Ascending aorta (tissue), 2 donors: ENCODE data around the gene OSER1. TPM values are rescaled to one million over a fixed set of nuclear protein-coding genes. Genes with fewer than 3 reads are reported as not detected.
"Not testable (repeated sequence)": the region's sequence is repeated elsewhere in the genome, so short reads cannot be mapped to it uniquely, and the experiment has no call there.

Experiments used
- DNase-seq, 2 donors: peaks; one replicate each; pipeline ENCODE4 v3.0.0-alpha.2; 2019; ENCODE audit warnings: low spot score in 2 of 2
- H3K27ac ChIP-seq, 2 donors: fragments of 200-600 bp; sonication (generic); one replicate each; pipeline ENCODE4 v1.5.1; 2016 to 2017; ENCODE audit warnings: mild to moderate bottlenecking in 1 of 2
- H3K27me3 ChIP-seq: fragments of 200-600 bp; sonication (generic); one replicate; pipeline ENCODE4 v1.5.1; 2017
- H3K36me3 ChIP-seq, 2 donors: fragments of 200-600 bp; sonication (generic); one replicate each; pipeline ENCODE4 v1.5.1; 2016
- H3K4me1 ChIP-seq, 2 donors: fragments of 200-600 bp; sonication (generic); one replicate each; pipeline ENCODE4 v1.5.1; 2016 to 2017; ENCODE audit warnings: mild to moderate bottlenecking in 1 of 2
- H3K4me3 ChIP-seq, 2 donors: fragments of 200-600 bp; sonication (generic); one replicate each; pipeline ENCODE4 v1.5.1; 2016 to 2017; ENCODE audit warnings: mild to moderate bottlenecking in 1 of 2
- H3K9me3 ChIP-seq, 2 donors: fragments of 200-600 bp; sonication (generic); one replicate each; pipeline ENCODE4 v1.5.1; 2016
- intact Hi-C: fragments of 100-400 bp; cut with DNase I; formaldehyde crosslinking; loops from one replicate; pipeline ENCODE4 v1.15.1; 2023
- total RNA-seq: library from RNA; depleted of rRNA; stranded (reverse); fragments of >200 nt; gene quantifications from one replicate; pipeline ENCODE4 v1.1.0, GENCODE V29; 2016
- TF ChIP-seq, protein P1 (sequence below), 3 experiments: fragments of 200-600 bp in 2 of 3; fragments of 450-650 bp in 1 of 3; sonication (generic) in 2 of 3; IDR thresholded peaks; one replicate each; pipeline ENCODE4 v1.5.1; 2016 to 2019; ENCODE audit warnings: antibody characterized with exemption in 3 of 3, mild to moderate bottlenecking in 1 of 3, moderate library complexity in 1 of 3

OSER1 gene
- total RNA-seq, 1 donor from 2014 or later: 9.2 TPM

DNA sequence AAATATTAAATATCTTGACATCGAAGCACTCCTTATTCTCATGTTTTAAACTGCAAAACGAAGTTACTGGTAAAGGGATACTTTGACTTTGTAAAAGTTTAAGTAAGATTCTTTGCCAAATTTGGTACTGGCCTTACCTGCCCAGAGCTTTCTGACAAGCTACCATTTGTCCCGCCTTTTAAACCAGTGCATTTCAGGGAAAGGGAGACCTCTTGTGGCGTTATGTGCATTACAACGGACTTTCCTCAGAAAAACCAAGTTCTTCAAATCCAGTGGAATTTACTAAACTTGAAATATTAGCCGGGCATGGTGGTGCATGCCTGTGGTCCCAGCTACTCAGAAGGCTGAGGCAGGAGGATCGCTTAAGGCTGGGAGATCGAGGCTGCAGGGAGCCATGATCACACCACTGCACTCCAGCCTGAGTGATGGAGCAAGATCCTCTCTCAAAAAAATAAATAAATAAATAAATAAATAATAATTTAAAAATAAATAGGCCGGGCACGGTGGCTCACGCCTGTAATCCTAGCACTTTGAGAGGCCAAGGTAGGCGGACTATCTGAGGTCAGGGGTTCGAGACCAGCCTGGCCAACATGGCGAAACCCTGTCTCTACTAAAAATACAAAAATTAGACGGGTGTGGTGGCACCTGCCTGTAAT lies 20.2 kb downstream of the OSER1 start:
- H3K4me3 ChIP-seq, H3K27me3 ChIP-seq, DNase-seq, H3K27ac ChIP-seq, H3K36me3 ChIP-seq, H3K9me3 ChIP-seq: not testable (repeated sequence)
- intact Hi-C loops: loop anchor here (1.0 kb wide), 1 partner anchor 74 kb away; no protein-coding TSS in a partner anchor
- TF ChIP-seq, protein P1, sequence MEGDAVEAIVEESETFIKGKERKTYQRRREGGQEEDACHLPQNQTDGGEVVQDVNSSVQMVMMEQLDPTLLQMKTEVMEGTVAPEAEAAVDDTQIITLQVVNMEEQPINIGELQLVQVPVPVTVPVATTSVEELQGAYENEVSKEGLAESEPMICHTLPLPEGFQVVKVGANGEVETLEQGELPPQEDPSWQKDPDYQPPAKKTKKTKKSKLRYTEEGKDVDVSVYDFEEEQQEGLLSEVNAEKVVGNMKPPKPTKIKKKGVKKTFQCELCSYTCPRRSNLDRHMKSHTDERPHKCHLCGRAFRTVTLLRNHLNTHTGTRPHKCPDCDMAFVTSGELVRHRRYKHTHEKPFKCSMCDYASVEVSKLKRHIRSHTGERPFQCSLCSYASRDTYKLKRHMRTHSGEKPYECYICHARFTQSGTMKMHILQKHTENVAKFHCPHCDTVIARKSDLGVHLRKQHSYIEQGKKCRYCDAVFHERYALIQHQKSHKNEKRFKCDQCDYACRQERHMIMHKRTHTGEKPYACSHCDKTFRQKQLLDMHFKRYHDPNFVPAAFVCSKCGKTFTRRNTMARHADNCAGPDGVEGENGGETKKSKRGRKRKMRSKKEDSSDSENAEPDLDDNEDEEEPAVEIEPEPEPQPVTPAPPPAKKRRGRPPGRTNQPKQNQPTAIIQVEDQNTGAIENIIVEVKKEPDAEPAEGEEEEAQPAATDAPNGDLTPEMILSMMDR (IDR thresholded peaks at IDR 0.05): peak; percentile 81 to 90 (median 81)
- peaks cover 9 to 11% of the 10 kb centered on the region in 2 donors for H3K4me1 ChIP-seq

DNA sequence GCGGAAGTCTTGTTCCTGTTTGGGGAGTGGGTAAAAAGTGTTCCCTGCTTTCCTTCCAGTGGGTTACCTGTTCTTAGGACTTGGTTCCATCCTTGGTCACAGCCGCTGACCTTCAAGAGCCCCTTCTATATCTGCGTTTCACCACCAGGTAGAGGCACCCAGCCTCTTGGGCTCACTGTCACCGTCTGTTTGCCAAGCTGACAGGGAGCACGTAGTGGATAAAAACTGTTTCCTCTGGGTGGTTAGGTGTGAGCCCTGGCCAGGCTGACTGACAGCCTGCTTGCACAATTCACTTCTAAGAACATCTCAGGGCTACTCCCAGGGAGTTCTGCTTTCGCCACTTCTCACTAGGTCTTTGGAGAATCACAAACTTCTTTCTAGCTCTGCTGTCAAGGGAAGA lies 21.8 kb downstream of the OSER1 start:
- Histone ChIP-seq H3K27ac (peak overlapping the region; percentile 89 to 95), H3K4me1 (peaks cover 9 to 11% of the 10 kb centered on the region in 2 donors), H3K4me3 (no peak overlapping the region), H3K36me3 (no peaks in the 10 kb centered on the region), H3K27me3 (no peaks in the 10 kb centered on the region), H3K9me3 (no peaks in the 10 kb centered on the region)
- TF ChIP-seq, protein P1 (IDR thresholded peaks at IDR 0.05): no peak
- no peak for DNase-seq
- intact Hi-C loops: loop anchor here (10.0 kb wide), 2 partner anchors 174 to 506 kb away; no protein-coding TSS in a partner anchor

DNA sequence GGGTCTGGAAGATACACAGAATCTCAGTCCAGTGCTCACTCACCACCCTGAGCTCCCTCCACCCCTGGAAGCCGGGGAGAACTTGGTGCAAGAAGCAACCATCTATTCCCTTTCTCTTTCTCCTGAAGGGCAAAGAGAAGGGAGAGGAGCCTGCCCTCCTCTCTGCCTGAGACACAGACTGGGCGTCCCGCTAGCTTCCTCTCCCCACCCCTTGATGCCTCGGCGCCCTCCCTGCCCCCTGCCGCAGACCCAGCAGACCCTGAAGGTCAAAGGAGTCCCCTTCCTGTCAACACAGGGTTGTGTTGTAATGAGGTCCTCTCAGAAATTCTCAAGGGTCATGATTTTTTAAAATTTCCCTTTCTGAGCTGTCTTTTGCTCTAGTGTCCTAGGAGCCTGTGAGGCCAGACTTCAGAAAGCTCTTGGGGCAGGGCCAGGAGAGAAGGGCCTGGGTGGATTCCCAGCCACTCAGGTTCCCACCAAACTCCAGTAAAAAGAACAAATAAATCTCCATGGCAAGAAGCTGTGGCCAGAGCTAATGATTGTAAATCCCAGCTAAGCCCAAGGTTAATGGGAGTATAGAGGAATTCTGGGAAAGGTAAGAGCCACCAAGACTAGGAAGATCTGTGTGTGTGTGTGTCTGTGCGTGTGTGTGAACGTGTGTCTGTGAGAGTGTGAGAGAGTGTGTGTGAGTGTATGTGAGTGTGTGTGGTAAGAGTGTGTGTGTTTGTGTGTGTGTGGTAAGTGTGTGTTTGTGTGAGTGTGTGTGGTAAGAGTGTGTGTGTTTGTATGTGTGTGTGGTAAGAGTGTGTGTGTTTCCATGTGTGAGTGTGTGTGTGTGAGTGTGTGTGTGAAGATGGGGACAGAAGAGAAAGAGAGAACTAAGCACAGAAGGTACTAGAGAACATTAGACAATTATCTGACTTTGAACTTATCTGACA lies 22.5 kb downstream of the OSER1 start:
- Histone ChIP-seq H3K27ac (peak overlapping the region; percentile 89 to 95), H3K4me3 (peak overlapping the region; percentile 61 to 82), H3K27me3 (no peaks in the 10 kb centered on the region), H3K9me3 (no peaks in the 10 kb centered on the region), H3K36me3 (no peaks in the 10 kb centered on the region), H3K4me1 (peaks cover 9 to 11% of the 10 kb centered on the region in 2 donors)
- DNase-seq: no peak
- TF ChIP-seq, protein P1 (IDR thresholded peaks at IDR 0.05): no peak
- intact Hi-C loops: loop anchor here (1.0 to 10.0 kb wide), 5 partner anchors 23 to 507 kb away; partner anchors contain the start of gene OSER1

DNA sequence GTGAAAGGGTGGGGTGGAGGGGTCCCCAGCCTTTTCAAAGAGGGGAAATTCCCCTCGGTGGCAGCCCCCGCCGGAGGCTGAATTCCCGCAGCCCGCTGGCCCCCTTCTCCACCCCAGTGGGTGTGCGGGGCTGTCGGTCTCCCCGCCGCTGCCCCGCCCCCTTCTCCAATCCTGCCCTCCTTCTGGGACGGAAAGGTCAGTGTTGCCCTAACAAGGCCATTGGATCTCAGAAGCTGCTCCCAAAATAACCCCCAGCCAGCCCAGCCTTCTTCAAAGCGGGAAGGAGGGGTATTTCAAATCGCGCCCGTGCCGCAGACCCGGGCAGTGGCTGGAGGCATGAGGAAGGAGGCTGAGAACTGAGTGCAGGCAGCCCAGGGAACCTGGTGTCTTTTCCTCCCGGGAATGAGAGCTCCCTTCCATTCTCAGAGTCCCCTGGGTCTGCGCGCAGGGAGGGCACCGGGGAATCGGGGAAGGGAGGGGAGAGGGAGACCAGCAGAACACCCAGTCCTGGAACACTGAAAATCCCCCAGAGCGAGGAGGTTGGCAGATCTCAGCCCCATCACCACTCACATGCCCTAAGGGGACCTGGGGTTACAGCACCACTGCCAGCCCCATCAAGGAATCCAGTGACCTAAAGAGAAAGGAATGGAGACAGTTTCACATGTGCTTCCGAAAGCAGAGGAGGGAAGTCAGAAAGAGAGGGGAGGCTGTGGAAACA lies 23.4 kb downstream of the OSER1 start, which contains the start of gene JPH2:
Gene JPH2 (minus strand): TSS at position 135 of the 718 bp plus-strand sequence. CDS start 483 bp downstream, outside the sequence.
- H3K9me3 ChIP-seq: no peaks in the 10 kb centered on the region
- TF ChIP-seq, protein P1 (IDR thresholded peaks at IDR 0.05): no peak
- H3K27me3 ChIP-seq: no peaks in the 10 kb centered on the region
- no peaks in the 10 kb centered on the region for H3K36me3 ChIP-seq
- peak within 1 kb of the TSS; percentile 89 to 95 for H3K27ac ChIP-seq
- intact Hi-C loops: loop anchor here (1.0 to 10.0 kb wide), 5 partner anchors 24 to 508 kb away; partner anchors contain the start of gene OSER1
- peaks cover 11 to 14% of the 10 kb centered on the region in 2 donors for H3K4me1 ChIP-seq
- DNase-seq: peak; percentile 60 to 90
- H3K4me3 ChIP-seq: peak within 1 kb of the TSS; percentile 61 to 82

DNA sequence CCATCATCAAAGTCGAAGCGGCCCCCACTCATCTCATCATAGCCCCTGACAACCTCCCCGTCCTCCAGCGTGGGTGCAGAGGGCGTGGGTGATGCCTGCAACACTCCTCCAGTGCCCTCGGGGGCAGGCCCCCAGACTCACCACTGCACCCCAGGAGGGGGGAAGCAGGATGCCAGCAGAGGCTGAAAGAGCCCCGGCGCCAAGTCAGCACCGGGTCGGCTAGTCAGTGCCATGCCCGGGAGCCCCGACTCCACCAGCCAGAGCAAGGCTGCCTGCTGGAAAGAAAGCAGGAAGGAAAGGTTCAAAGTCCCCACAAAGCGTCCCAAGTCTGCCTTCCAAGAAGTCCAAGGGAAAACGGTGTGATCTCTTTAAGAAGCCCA lies 23.9 kb downstream of the OSER1 start:
- no peak for DNase-seq

More for the DNA sequence above, 23.9 kb downstream of the OSER1 start:
- no peaks in the 10 kb centered on the region for H3K27me3 ChIP-seq
- TF ChIP-seq, protein P1 (IDR thresholded peaks at IDR 0.05): no peak
- H3K27ac ChIP-seq: peak overlapping the region; percentile 89 to 95
- H3K4me1 ChIP-seq: peaks cover 11 to 17% of the 10 kb centered on the region in 2 donors
- H3K4me3 ChIP-seq: peak overlapping the region; percentile 61 to 82
- no peaks in the 10 kb centered on the region for H3K9me3 ChIP-seq
- no peaks in the 10 kb centered on the region for H3K36me3 ChIP-seq
- intact Hi-C loops: loop anchor here (1.0 to 10.0 kb wide), 5 partner anchors 24 to 508 kb away; partner anchors contain the start of gene OSER1
